ENCODE data around the gene STARD4. TPM values are rescaled to one million over a fixed set of nuclear protein-coding genes. Genes with fewer than 3 reads are reported as not detected.

STARD4 gene
- total RNA-seq, 1 donor from 2014 or later, result 163 TPM

GRCh38 chr5:111453747-111454146, 58.6 kb downstream of the STARD4 start:
- Mint-ChIP-seq H3K4me1 (ENCODE audit: low read depth) (no peaks in the 10 kb centered on the region), H3K4me3 (no peak overlapping the region), H3K27me3 (ENCODE audit: insufficient read depth) (no peaks in the 10 kb centered on the region), H3K9me3 (no peaks in the 10 kb centered on the region), H3K36me3 (ENCODE audit: low read depth) (peaks cover 21% of the 10 kb centered on the region), H3K27ac (no peak overlapping the region)
- DNase-seq (ENCODE audit: low spot score), result no peak
- intact Hi-C loops (cut with micrococcal nuclease), result no loop called here

DNA sequence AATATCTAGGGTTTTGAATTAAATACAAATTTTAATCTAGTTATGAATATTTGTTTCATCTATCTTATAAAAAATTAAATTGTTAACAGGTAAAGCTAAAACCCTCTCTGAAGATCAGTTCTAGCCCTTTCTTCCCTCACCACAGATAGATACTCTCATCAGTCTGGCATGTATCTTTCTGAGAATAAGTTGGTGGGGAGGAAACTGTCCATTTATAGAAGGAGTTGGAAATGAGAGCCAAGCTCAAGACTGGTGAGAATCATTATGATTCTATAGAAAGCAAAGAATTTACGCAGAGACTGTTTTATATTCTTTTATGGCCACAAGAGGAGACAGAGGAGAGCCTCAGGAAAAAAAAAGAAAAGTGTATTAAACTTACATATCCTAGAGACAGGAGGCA, 59.0 kb downstream of the STARD4 start:
- H3K9me3 Mint-ChIP-seq, result no peaks in the 10 kb centered on the region
- intact Hi-C loops (cut with micrococcal nuclease), result no loop called here
- H3K36me3 Mint-ChIP-seq (ENCODE audit: low read depth), result peaks cover 17% of the 10 kb centered on the region
- no peak overlapping the region for H3K4me3 Mint-ChIP-seq
- no peaks in the 10 kb centered on the region for H3K27me3 Mint-ChIP-seq (ENCODE audit: insufficient read depth)
- no peaks in the 10 kb centered on the region for H3K4me1 Mint-ChIP-seq (ENCODE audit: low read depth)
- H3K27ac Mint-ChIP-seq, result no peak overlapping the region
- DNase-seq (ENCODE audit: low spot score), result no peak

GRCh38 chr5:111447822-111448221, 64.5 kb downstream of the STARD4 start:
- Mint-ChIP-seq H3K36me3 (ENCODE audit: low read depth) (peaks cover 25% of the 10 kb centered on the region), H3K4me3 (no peak overlapping the region), H3K27ac (no peak overlapping the region), H3K4me1 (ENCODE audit: low read depth) (peaks cover 4% of the 10 kb centered on the region), H3K27me3 (ENCODE audit: insufficient read depth) (no peaks in the 10 kb centered on the region), H3K9me3 (no peaks in the 10 kb centered on the region)
- DNase-seq (ENCODE audit: low spot score), result no peak
- intact Hi-C loops (cut with micrococcal nuclease), result no loop called here

- no peaks in the 10 kb centered on the region for H3K27me3 Mint-ChIP-seq (ENCODE audit: insufficient read depth)
- no peak overlapping the region for H3K4me3 Mint-ChIP-seq
- intact Hi-C loops (cut with micrococcal nuclease), result no loop called here
- peaks cover 4% of the 10 kb centered on the region for H3K4me1 Mint-ChIP-seq (ENCODE audit: low read depth)
- H3K36me3 Mint-ChIP-seq (ENCODE audit: low read depth), result peaks cover 24% of the 10 kb centered on the region
- no peak overlapping the region for H3K27ac Mint-ChIP-seq
- no peaks in the 10 kb centered on the region for H3K9me3 Mint-ChIP-seq
- no peak for DNase-seq (ENCODE audit: low spot score)
Observed at GRCh38 chr5:111447099-111447498, 65.2 kb downstream of the STARD4 start.

Other genes with a start within 250 kb of the STARD4 start
- 17.6 and 20.7 TPM in 2 replicates for gene NREP, start 244.7 kb upstream of the STARD4 start, total RNA-seq